HG03354 (cell line): ENCODE measurements around the gene KRABD2.
"Not testable (repeated sequence)": the region's sequence is repeated elsewhere in the genome, so short reads cannot be mapped to it uniquely, and the experiment has no call there.

Source experiments
- ATAC-seq: cut with Tn5 transposase; IDR thresholded peaks from one replicate; pipeline ENCODE4 v1.9.1; 2021; ENCODE audit warnings: mild to moderate bottlenecking; ENCODE audit not compliant: unreplicated experiment, poor library complexity, severe bottlenecking

The KRABD2 gene

GRCh38 chr17:8376271-8377067 is at the start of gene KRABD2:
Gene KRABD2 (minus strand): TSS chr17:8376704.
- peak; percentile 93 for ATAC-seq

- ATAC-seq: no peak
Observed at GRCh38 chr17:8421571-8421970, 45.1 kb upstream of the KRABD2 start.

DNA sequence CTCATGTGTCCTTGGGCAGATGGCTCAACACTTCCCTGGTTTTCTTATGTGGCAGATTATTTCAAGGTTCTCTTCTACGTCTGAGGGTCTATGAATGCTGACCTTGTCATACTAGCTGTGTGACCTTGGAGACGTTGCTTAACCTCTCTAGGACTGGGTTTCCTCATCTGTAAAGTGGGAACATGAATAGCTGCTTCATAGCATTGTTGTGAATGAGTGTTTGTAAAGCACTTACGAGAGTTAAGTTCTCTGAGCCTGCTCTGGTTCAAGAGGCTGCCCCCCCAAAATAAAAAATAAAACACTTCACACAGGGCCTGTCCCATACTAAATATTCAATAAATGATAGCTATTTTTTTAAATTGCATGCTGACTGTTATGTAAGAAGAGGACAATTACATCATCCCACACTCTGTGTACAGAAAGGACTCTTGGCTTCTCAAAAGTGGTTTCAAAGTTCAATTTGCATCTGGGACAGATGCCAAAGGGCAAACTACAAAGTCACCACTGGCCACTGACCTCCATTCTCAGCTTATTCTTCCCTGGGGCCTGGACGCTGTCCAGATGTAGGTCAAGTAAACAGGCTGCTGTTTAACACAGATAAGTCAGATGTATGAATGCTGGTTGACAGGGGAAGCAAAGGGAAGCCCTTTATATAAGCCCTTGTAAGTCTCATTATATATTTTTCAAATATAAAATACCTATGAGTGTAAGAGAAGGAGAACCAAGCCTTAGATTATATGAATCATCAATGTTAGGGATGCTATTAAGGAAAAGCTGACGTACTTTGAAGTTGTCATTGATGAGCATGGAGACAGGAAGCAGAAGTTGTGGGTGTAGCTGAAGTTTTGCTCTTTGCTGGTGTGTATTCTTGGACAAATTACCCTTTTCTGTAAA is 43.8 kb upstream of the KRABD2 start:
- no peak for ATAC-seq

GRCh38 chr17:8419305-8419704 is 42.8 kb upstream of the KRABD2 start:
- ATAC-seq: no peak

- ATAC-seq: no peak
Observed at GRCh38 chr17:8418471-8418870, 42.0 kb upstream of the KRABD2 start.

DNA sequence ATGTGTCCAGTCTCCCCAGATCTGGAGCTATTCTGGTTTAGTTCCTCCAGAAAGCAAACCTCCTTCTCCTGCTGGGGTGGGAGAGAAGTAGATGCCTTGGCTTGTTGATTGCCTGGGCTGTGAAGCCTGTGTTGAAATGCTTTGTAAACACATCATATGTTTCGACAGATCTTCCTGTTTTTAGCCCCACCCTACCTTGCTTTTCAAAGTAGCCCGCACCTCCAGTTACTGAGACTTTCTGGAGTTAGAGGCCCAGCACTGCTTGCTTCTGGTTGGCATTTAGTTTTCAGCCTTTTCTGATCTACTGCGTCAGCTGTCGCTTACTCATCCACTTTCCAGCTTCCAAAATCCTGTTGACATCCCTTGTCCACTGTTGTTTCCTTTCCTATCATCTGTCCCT is 41.3 kb upstream of the KRABD2 start:
- ATAC-seq: no peak

GRCh38 chr17:8413938-8414337 is 37.4 kb upstream of the KRABD2 start:
- ATAC-seq: no peak

DNA sequence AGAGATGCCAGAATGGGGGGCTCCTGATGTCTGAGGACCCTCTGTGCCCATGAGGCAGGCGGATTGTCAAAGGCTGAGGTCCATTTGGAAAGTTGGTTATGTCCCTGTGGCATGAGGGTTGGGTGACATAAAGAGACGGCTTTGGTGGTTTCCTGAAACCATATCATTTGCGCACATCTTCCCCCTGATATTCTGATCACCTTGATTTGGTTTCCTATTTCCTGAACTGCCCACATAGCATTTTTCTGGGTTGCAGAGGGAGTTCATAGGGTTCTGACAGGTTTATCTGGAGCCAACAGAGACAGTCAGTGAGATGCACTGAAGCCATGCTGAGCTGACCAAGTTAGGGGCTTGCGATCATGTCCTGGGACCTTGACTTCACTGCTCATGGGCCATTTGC is 36.8 kb upstream of the KRABD2 start:
- ATAC-seq: no peak

DNA sequence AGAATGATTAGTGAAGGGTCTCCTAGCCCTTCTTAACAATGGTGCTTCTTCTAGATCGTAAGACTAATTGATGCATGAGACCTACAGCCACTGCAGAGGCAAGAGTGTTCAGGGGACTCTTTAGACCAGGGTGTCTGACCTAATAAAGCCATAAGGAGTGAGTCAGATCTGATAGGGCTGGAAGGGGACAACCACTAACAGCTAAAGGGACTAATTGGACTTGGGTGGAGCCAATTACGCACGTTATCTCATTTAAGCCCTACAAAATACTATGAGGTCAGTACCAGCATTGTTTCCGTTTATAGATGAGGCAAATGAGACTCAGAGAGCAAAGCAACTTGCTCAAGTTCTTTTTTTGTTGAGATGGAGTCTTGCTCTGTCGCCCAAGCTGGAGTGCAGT is 35.6 kb upstream of the KRABD2 start:
- ATAC-seq: no peak

DNA sequence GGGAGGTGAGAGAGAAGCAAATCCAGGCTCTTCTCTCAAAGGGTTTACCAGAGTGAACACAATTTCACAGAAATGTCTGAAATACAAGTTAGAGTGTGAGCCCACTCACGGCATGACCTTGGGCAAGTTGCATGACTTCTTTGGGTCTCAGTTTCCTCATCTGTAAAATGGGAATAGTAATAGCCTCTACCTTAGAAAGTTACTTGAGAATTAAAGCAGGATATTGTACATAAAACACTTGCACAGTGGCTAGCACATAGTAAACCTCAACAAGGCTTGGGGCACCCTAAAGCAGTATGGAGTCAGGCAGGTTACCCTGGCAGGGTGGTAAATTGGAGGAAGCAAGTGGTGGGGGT is 34.4 kb upstream of the KRABD2 start:
- no peak for ATAC-seq

- ATAC-seq: peak; percentile 50
Observed at GRCh38 chr17:8409966-8410882, 33.7 kb upstream of the KRABD2 start.

DNA sequence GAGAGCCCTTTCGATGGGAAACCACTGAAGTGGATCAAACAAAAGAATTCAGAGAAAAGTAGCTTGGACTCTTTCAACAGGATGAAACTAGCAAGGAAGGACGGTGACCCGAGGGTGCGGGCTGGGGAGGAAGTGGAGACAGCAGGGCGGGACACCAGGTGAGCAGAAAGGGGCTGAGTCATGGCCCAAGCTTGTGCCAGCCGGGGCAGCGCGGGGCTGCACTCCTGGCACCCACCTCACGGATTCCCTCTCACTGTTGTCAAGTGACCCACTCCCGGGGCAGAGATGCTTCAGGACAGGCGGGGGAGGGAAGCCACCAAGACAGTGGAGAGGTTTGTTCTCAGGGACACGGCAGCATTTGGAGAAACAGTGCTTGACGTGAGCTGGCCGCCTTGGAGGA is 31.9 kb upstream of the KRABD2 start:
- ATAC-seq: no peak

DNA sequence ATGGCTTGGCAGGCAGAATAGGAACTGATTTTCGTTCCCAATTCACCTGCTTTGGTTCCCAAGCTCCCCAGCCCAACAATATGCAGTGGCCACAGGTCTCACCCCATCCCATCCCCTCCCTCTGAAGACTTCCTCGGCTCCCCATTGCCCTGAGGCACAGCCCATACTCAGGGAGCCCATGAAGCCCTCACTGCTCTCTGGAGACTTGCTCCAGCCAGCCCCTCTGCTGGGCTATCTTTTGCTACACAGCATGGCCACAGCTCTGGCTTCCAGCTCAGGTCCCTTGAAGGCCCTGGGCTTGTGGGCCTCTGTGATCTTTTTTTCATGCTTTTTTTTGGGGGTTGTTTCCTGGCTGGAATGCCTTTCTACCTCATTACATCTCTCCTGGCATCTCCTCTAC is 29.7 kb upstream of the KRABD2 start:
- no peak for ATAC-seq

- ATAC-seq: no peak
Observed at GRCh38 chr17:8405499-8406016, 29.1 kb upstream of the KRABD2 start.

GRCh38 chr17:8402921-8403536 is 26.5 kb upstream of the KRABD2 start:
- ATAC-seq: no peak

DNA sequence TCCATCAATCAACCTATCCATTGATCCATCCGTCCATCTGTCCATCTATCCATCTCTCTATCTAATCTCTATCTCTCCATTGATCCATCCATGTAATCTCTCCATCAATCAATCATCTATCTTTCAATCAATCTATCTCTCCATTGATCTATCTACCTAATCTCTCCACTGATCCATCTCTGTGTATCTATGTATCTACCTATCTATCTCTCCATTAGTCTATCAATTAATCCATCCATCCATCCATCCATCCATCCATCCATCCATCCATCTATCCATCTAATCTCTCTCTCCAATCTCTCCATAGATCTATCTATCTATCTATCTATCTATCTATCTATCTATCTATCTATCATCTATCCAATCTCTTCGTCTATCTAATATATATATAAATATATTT is 24.6 kb upstream of the KRABD2 start:
- no peak for ATAC-seq

DNA sequence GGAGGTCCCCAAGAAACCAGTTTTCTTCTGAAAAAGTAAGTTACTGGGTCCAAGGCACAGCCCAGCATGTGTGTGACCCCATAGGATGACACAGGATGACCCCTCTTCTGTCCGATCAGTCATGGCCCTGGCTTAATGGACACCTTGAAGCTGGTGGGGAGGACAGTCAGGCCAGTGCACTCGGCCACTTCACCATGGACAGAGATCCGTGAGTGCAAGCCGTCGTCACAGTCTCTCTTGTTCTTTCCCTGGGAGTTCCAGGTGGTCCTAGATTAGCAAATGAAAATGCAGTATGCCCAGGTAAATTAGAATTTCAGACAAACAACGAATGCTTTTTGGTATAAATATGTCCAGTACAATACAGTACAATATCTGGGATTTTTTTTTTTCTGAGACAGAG is 22.5 kb upstream of the KRABD2 start:
- ATAC-seq: no peak

- ATAC-seq: no peak
Observed at GRCh38 chr17:8397636-8398035, 21.1 kb upstream of the KRABD2 start, which contains the start of gene RNF222. Gene RNF222 (minus strand): TSS chr17:8397827. CDS start chr17:8393461, 4,366 bp downstream.

- ATAC-seq: not testable (repeated sequence)
Observed at GRCh38 chr17:8394497-8394896, 18.0 kb upstream of the KRABD2 start.
